Endothelial cell of umbilical vein (primary cell): Measurements from ENCODE around the gene BLOC1S3. TPM values are rescaled to one million over a fixed set of nuclear protein-coding genes. Genes with fewer than 3 reads are reported as not detected.
A peak's percentile ranks its signal among the peaks of the same experiment; 100 is the strongest.

Experiments
- BruUV-seq: library from RNA; stranded (reverse); fragments of 400-500 nt; replicated peaks from 2 replicates; lab custom pipeline; 2021; lab: Mats Ljungman, UMichigan
- CTCF ChIA-PET: fragments of 300-600, 350-600 bp; sonication (Branson Sonifier 250); formaldehyde crosslinking; loops from one replicate; lab custom pipeline; 2021; ENCODE audit warnings: antibody characterized with exemption, inconsistent platforms; lab: Charles Lee
- POLR2A ChIA-PET: fragments of 300-600, 350-600 bp; sonication (Branson Sonifier 250); formaldehyde crosslinking; loops from one replicate; lab custom pipeline; 2021; ENCODE audit warnings: antibody characterized with exemption, inconsistent platforms; lab: Charles Lee
- DNase-seq: peaks from one replicate; pipeline ENCODE4 v3.0.0-alpha.2; 2011; ENCODE audit warnings: low read depth, low spot score
- FAIRE-seq: peaks from 2 replicates; lab custom pipeline; 2011; peaks lifted over from hg19 to GRCh38; lab: Jason Lieb, UNC
- H2AFZ ChIP-seq: 2 replicates; pipeline ENCODE4 v1.6.0; 2012; ENCODE audit warnings: low read depth, low read length, control low read depth, inconsistent platforms
- H3K27ac ChIP-seq: 2 replicates; pipeline ENCODE4 v1.5.1; 2011; ENCODE audit warnings: low read depth, mild to moderate bottlenecking, control low read depth, low read length, moderate library complexity; ENCODE audit not compliant: insufficient read depth
- H3K27me3 ChIP-seq, 2 experiments: 2 replicates each; pipeline versions ENCODE4 v1.6.0 to v1.6.1; 2011; ENCODE audit warnings: low read length in 2 of 2, mixed read lengths in 1 of 2; ENCODE audit not compliant: control insufficient read depth in 2 of 2, insufficient read depth in 2 of 2
- H3K36me3 ChIP-seq, 2 experiments: 2 replicates in 1 of 2; 3 replicates in 1 of 2; pipeline ENCODE4 v1.5.1; 2011; ENCODE audit warnings: low read length in 2 of 2, mild to moderate bottlenecking in 1 of 2, moderate library complexity in 1 of 2; ENCODE audit not compliant: control insufficient read depth in 2 of 2, insufficient read depth in 2 of 2; ENCODE audit errors: extremely low read depth in 1 of 2
- H3K4me1 ChIP-seq: 3 replicates; pipeline ENCODE4 v1.5.1; 2011; ENCODE audit warnings: mild to moderate bottlenecking, low read length; ENCODE audit not compliant: control insufficient read depth, insufficient read depth; ENCODE audit errors: extremely low read depth
- H3K4me2 ChIP-seq: 2 replicates; pipeline ENCODE4 v1.6.1; 2011; ENCODE audit warnings: low read length, control low read depth, mixed read lengths; ENCODE audit not compliant: insufficient read depth
- H3K4me3 ChIP-seq, 3 experiments: fragments of 200-600 bp in 1 of 3; sonication (generic), shearing (Covaris generic) in 1 of 3; replicated peaks in 1 of 3; 2 replicates each; pipeline ENCODE4 v1.5.1; 2011 to 2016; ENCODE audit warnings: control low read depth in 3 of 3, low read length in 3 of 3, mild to moderate bottlenecking in 2 of 3, inconsistent platforms in 1 of 3, low read depth in 1 of 3, moderate library complexity in 1 of 3; ENCODE audit not compliant: insufficient read depth in 1 of 3
- H3K79me2 ChIP-seq: 2 replicates; pipeline ENCODE4 v1.6.0; 2012; ENCODE audit warnings: low read length, inconsistent platforms; ENCODE audit not compliant: control insufficient read depth, insufficient read depth
- H3K9ac ChIP-seq: replicated peaks from 2 replicates; pipeline ENCODE3; 2011; ENCODE audit warnings: low read length, control low read depth; ENCODE audit not compliant: insufficient read depth; ENCODE audit errors: extremely low read depth
- H3K9me1 ChIP-seq: replicated peaks from 3 replicates; pipeline ENCODE4 v1.6.0; 2011; ENCODE audit warnings: mild to moderate bottlenecking, low read length; ENCODE audit not compliant: control insufficient read depth, insufficient read depth; ENCODE audit errors: extremely low read depth
- H3K9me3 ChIP-seq: replicated peaks from 2 replicates; pipeline ENCODE4 v1.5.1; 2012; ENCODE audit warnings: low read length, inconsistent platforms; ENCODE audit not compliant: control insufficient read depth, insufficient read depth
- H4K20me1 ChIP-seq: replicated peaks from 2 replicates; pipeline ENCODE3; 2011; ENCODE audit warnings: mild to moderate bottlenecking, low read length; ENCODE audit not compliant: control insufficient read depth, insufficient read depth; ENCODE audit errors: extremely low read depth
- EZH2 ChIP-seq: IDR thresholded peaks from 2 replicates; pipeline ENCODE4 v1.6.1; 2012; ENCODE audit warnings: borderline replicate concordance, low read depth, mild to moderate bottlenecking, moderate library complexity, low read length, inconsistent platforms; ENCODE audit not compliant: severe bottlenecking
- FOS ChIP-seq: IDR thresholded peaks from 2 replicates; pipeline ENCODE4 v1.6.1; 2011; ENCODE audit warnings: mild to moderate bottlenecking, low read length, moderate library complexity, borderline replicate concordance; ENCODE audit not compliant: insufficient read depth
- GATA2 ChIP-seq: IDR thresholded peaks from 2 replicates; pipeline ENCODE4 v1.7.0; 2011; ENCODE audit warnings: low read depth, mild to moderate bottlenecking, moderate library complexity, mixed read lengths, low read length; ENCODE audit not compliant: insufficient read length, insufficient read depth
- JUN ChIP-seq: IDR thresholded peaks from 2 replicates; pipeline ENCODE4 v1.6.1; 2011; ENCODE audit warnings: borderline replicate concordance, low read depth; ENCODE audit not compliant: insufficient read length, insufficient read depth
- MAX ChIP-seq: IDR thresholded peaks from 2 replicates; pipeline ENCODE4 v1.6.1; 2011; ENCODE audit not compliant: insufficient read depth, insufficient read length
- MYC ChIP-seq: IDR thresholded peaks from one replicate; pipeline ENCODE4 v1.6.1; 2011; ENCODE audit warnings: mild to moderate bottlenecking, low read depth, low read length
- POLR2A ChIP-seq: IDR thresholded peaks from 2 replicates; pipeline ENCODE4 v1.6.1; 2012; ENCODE audit warnings: low read depth, mild to moderate bottlenecking, control low read depth, low read length
- POLR2AphosphoS5 ChIP-seq: IDR thresholded peaks from 2 replicates; pipeline ENCODE4 v1.6.1; 2012; ENCODE audit warnings: low read depth, mild to moderate bottlenecking, control low read depth, low read length, moderate library complexity; ENCODE audit not compliant: insufficient read depth
- dilution Hi-C: fragments of 300-500 bp; cut with MboI; formaldehyde crosslinking; loops from one replicate; pipeline ENCODE4 v1.15.0; 2019; ENCODE audit warnings: low sequenced_read_pairs; ENCODE audit not compliant: extremely low pct_ligation_motif_present
- intact Hi-C: fragments of 100-400 bp; cut with micrococcal nuclease; formaldehyde crosslinking; loops from one replicate; pipeline ENCODE4 v1.10.0; 2022
- polyA plus RNA-seq, 4 experiments: library from polyadenylated mRNA; depleted of rRNA in 3 of 4; stranded (reverse) in 3 of 4; unstranded in 1 of 4; fragments of >200 nt; gene quantifications; 2 replicates each; pipeline versions ENCODE4 v1.2.1 to v1.2.3, GENCODE V29; 2011 to 2012; ENCODE audit warnings: missing spikeins in 1 of 4
- total RNA-seq: library from RNA; stranded (reverse); gene quantifications from 2 replicates; pipeline ENCODE4 v1.2.3, GENCODE V29; 2021
- TF ChIP-seq, protein P1 (sequence below), 2 donors: IDR thresholded peaks; 1 replicate in 1 of 2; 2 replicates in 1 of 2; pipeline ENCODE4 v1.5.1; 2011; ENCODE audit warnings: low read length in 2 of 2, mild to moderate bottlenecking in 2 of 2, moderate library complexity in 2 of 2, control low read depth in 1 of 2, inconsistent platforms in 1 of 2, low read depth in 1 of 2; ENCODE audit not compliant: insufficient read depth in 1 of 2; ENCODE audit errors: extremely low read depth in 1 of 2

Gene BLOC1S3
- total and polyA plus RNA-seq, 2 donors (not counting 3 experiments of a cell fraction or from before 2014, with no cell fraction given), result 13.6 to 17.4 TPM

DNA sequence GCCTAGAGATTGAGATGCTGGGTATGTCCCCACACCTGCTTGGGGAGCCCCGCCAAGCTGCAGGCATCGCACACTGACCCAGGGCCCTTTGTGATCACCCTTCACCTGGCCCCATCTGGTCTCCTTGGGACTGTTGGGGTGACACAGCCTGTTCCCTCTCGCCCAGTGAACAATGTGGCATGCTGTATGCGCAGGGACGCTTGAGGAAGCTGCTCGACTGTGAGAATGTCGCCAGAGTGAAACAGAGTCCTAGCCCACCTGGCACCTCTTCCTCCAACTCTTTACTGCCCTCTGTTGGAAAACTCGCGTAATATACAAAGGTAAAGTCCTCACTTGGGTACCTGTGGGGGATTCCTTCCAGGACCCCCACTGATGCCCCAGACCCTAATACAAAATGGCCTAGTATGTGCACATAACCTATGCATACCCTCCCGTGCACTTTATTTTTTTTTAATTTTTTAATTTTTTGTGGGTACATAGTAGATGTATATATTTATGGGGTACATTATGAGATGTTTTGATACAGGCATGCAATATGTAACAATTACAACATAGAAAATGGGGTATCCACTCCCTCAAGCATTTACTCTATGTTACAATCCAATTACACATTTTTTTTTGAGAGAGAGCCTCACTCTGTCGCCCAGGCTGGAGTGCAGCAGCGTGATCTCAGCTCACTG is 9.0 kb downstream of the BLOC1S3 start:
- BruUV-seq, result no TSS peak
- no peak overlapping the region for H2AFZ ChIP-seq
- H3K4me1 ChIP-seq, result no peaks in the 10 kb centered on the region
- dilution Hi-C loops, result no loop called here
- H3K36me3 ChIP-seq, result no peaks in the 10 kb centered on the region
- H3K9me3 ChIP-seq, result no peaks in the 10 kb centered on the region
- CTCF ChIA-PET, result interaction anchor here (0.9 to 2.5 kb wide), 5 partner anchors 9 to 128 kb away, joined by 4 to 14 read pairs (median 8); partner anchors contain the start of genes BLOC1S3, NKPD1 and TRAPPC6A
- intact Hi-C loops, result loop anchor here (1.0 to 5.0 kb wide), 2 partner anchors 25 to 150 kb away; no protein-coding TSS in a partner anchor
- no peak overlapping the region for H3K27ac ChIP-seq
- no peak overlapping the region for H3K4me3 ChIP-seq
- POLR2A ChIA-PET, result no interaction called here
- no peaks in the 10 kb centered on the region for H3K79me2 ChIP-seq
- H3K4me2 ChIP-seq, result no peak overlapping the region
- no peaks in the 10 kb centered on the region for H4K20me1 ChIP-seq
- DNase-seq (no peak), FAIRE-seq (peak; percentile 87)
- H3K9me1 ChIP-seq, result no peaks in the 10 kb centered on the region
- TF ChIP-seq FOS (no peak), MYC (no peak), EZH2 (no peak)
- TF ChIP-seq, protein P1, sequence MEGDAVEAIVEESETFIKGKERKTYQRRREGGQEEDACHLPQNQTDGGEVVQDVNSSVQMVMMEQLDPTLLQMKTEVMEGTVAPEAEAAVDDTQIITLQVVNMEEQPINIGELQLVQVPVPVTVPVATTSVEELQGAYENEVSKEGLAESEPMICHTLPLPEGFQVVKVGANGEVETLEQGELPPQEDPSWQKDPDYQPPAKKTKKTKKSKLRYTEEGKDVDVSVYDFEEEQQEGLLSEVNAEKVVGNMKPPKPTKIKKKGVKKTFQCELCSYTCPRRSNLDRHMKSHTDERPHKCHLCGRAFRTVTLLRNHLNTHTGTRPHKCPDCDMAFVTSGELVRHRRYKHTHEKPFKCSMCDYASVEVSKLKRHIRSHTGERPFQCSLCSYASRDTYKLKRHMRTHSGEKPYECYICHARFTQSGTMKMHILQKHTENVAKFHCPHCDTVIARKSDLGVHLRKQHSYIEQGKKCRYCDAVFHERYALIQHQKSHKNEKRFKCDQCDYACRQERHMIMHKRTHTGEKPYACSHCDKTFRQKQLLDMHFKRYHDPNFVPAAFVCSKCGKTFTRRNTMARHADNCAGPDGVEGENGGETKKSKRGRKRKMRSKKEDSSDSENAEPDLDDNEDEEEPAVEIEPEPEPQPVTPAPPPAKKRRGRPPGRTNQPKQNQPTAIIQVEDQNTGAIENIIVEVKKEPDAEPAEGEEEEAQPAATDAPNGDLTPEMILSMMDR (IDR thresholded peaks at IDR 0.05; ENCODE audit: extremely low read depth in 1 of 2, insufficient read depth in 1 of 2, low read depth in 1 of 2, low read length in 2 of 2), result peak; percentile 53 to 61
- no peaks in the 10 kb centered on the region for H3K27me3 ChIP-seq
- no peak overlapping the region for H3K9ac ChIP-seq

DNA sequence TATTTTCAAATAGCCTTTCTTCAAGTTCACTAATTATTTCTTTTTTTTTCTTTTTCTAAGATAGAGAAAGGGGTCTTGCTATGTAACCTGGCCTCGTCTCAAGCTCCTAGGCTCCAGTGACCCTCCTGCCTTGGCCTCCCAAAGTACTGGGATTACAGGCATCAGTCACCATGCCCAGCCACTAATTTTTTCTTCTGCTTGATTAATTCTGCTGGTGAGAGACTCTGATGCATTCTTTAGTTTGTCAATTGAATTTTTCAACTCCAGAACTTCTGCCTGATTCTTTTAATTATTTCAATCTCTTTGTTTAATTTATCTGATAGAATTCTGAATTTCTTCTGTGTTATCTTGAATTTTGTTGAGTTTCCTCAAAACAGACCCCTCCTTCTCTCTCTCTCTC is 11.4 kb downstream of the BLOC1S3 start:
- intact Hi-C loops, result loop anchor here (5.0 kb wide), 1 partner anchor 147 kb away; no protein-coding TSS in a partner anchor

More for the DNA sequence above, 11.4 kb downstream of the BLOC1S3 start:
- CTCF ChIA-PET, result no interaction called here
- H3K4me3 ChIP-seq, result no peak overlapping the region
- H3K9me3 ChIP-seq, result no peaks in the 10 kb centered on the region
- H3K9ac ChIP-seq, result no peak overlapping the region
- dilution Hi-C loops, result no loop called here
- no peak overlapping the region for H2AFZ ChIP-seq
- POLR2A ChIA-PET, result no interaction called here
- H3K27ac ChIP-seq, result no peak overlapping the region
- H3K4me1 ChIP-seq, result no peaks in the 10 kb centered on the region
- H3K4me2 ChIP-seq, result no peak overlapping the region
- no peaks in the 10 kb centered on the region for H3K27me3 ChIP-seq
- no peak for FAIRE-seq
- BruUV-seq, result no TSS peak
- DNase-seq, result no peak
- no peaks in the 10 kb centered on the region for H4K20me1 ChIP-seq
- no peaks in the 10 kb centered on the region for H3K36me3 ChIP-seq
- TF ChIP-seq FOS (no peak), GATA2 (no peak), POLR2A (no peak), MYC (no peak), EZH2 (no peak), MAX (no peak), JUN (no peak), POLR2AphosphoS5 (no peak)
- TF ChIP-seq, protein P1 (IDR thresholded peaks at IDR 0.05; ENCODE audit: extremely low read depth in 1 of 2, insufficient read depth in 1 of 2, low read depth in 1 of 2, low read length in 2 of 2), result no peak
- H3K9me1 ChIP-seq, result no peaks in the 10 kb centered on the region
- H3K79me2 ChIP-seq, result no peaks in the 10 kb centered on the region
